ENCODE results near the gene TNNI3. TPM values are rescaled to one million over a fixed set of nuclear protein-coding genes. Genes with fewer than 3 reads are reported as not detected.
A peak's percentile ranks its signal among the peaks of the same experiment; 100 is the strongest.
"Not testable (repeated sequence)": the region's sequence is repeated elsewhere in the genome, so short reads cannot be mapped to it uniquely, and the experiment has no call there.

TNNI3 gene
- total RNA-seq, 1 donor from 2014 or later: 5.4 TPM

- Mint-ChIP-seq H3K9me3 (no peaks in the 10 kb centered on the region), H3K27ac (ENCODE audit: unreplicated experiment) (no peak overlapping the region), H3K36me3 (ENCODE audit: low read depth) (no peaks in the 10 kb centered on the region), H3K4me1 (peaks cover 6% of the 10 kb centered on the region), H3K4me3 (no peak overlapping the region), H3K27me3 (ENCODE audit: low read depth) (peaks cover 46% of the 10 kb centered on the region)
- peak; percentile 87 for DNase-seq (ENCODE audit: low read depth, low spot score)
- TF ChIP-seq, protein P1, sequence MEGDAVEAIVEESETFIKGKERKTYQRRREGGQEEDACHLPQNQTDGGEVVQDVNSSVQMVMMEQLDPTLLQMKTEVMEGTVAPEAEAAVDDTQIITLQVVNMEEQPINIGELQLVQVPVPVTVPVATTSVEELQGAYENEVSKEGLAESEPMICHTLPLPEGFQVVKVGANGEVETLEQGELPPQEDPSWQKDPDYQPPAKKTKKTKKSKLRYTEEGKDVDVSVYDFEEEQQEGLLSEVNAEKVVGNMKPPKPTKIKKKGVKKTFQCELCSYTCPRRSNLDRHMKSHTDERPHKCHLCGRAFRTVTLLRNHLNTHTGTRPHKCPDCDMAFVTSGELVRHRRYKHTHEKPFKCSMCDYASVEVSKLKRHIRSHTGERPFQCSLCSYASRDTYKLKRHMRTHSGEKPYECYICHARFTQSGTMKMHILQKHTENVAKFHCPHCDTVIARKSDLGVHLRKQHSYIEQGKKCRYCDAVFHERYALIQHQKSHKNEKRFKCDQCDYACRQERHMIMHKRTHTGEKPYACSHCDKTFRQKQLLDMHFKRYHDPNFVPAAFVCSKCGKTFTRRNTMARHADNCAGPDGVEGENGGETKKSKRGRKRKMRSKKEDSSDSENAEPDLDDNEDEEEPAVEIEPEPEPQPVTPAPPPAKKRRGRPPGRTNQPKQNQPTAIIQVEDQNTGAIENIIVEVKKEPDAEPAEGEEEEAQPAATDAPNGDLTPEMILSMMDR (conservative IDR thresholded peaks at IDR 0.05): peak; percentile 92
Observed at GRCh38 chr19:55160128-55160985, 2.8 kb upstream of the TNNI3 start.

DNA sequence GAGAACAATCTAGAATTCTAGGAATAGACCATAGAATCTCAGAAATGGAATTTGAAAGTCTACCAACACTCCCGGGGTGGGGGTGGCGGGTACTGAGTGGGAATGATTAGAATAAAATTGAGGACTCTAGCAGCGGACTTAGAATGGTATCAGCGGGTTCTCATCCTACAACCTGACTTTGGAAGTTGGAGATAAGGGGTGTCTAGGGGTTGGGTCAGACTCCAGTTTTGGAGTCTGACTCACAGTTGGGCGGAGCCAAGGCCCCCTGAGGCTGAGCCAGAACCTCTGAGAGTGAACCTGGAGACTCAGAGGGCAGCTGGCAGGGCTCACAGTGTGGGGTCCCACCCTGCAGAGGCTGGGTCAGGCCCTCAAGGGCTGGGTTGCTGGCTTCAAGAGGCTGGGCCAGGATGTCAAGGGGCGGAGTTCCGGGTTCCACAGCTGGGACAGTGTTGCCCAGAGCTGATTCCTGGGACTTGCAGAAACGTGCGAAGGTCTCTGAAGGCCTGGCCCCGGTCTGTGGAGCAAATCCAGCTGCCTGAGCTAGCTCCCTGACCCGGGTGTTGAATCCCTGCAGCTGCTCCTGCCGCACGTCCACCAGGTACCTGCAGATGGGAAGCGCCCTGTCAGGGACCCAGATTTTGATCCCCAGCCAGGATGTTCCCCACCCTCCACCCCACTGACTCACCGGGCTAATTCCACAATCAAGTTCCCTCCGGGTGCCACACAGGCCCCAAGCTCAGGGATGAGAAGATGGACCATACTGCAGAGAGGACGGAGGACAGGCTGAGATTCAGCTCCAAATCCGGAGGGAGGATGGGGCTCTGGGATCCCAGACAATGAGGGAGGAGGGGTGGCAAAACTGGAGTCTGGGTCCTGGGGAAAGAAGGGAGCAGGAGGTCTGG is 1.6 kb upstream of the TNNI3 start:
- no peaks in the 10 kb centered on the region for H3K36me3 Mint-ChIP-seq (ENCODE audit: low read depth)
- no peak for DNase-seq (ENCODE audit: low read depth, low spot score)
- no peak overlapping the region for H3K27ac Mint-ChIP-seq (ENCODE audit: unreplicated experiment)
- no peak overlapping the region for H3K4me3 Mint-ChIP-seq
- peaks cover 52% of the 10 kb centered on the region for H3K27me3 Mint-ChIP-seq (ENCODE audit: low read depth)
- H3K9me3 Mint-ChIP-seq: no peaks in the 10 kb centered on the region
- H3K4me1 Mint-ChIP-seq: peaks cover 6% of the 10 kb centered on the region
- TF ChIP-seq, protein P1 (conservative IDR thresholded peaks at IDR 0.05): no peak

- H3K4me3 Mint-ChIP-seq: no peak overlapping the region
- TF ChIP-seq, protein P1 (conservative IDR thresholded peaks at IDR 0.05): no peak
- H3K36me3 Mint-ChIP-seq (ENCODE audit: low read depth): no peaks in the 10 kb centered on the region
- DNase-seq (ENCODE audit: low read depth, low spot score): no peak
- H3K4me1 Mint-ChIP-seq: peaks cover 6% of the 10 kb centered on the region
- no peak overlapping the region for H3K27ac Mint-ChIP-seq (ENCODE audit: unreplicated experiment)
- H3K27me3 Mint-ChIP-seq (ENCODE audit: low read depth): peaks cover 52% of the 10 kb centered on the region
- no peaks in the 10 kb centered on the region for H3K9me3 Mint-ChIP-seq
Observed at GRCh38 chr19:55158423-55158822, 891 bp upstream of the TNNI3 start.

GRCh38 chr19:55156202-55157063 is 1.1 kb downstream of the TNNI3 start:
- H3K27me3 Mint-ChIP-seq (ENCODE audit: low read depth): peaks cover 61% of the 10 kb centered on the region
- H3K4me1 Mint-ChIP-seq: peaks cover 6% of the 10 kb centered on the region
- peaks cover 5% of the 10 kb centered on the region for H3K36me3 Mint-ChIP-seq (ENCODE audit: low read depth)
- peaks cover 6% of the 10 kb centered on the region for H3K9me3 Mint-ChIP-seq
- peak; percentile 76 for DNase-seq (ENCODE audit: low read depth, low spot score)
- TF ChIP-seq, protein P1 (conservative IDR thresholded peaks at IDR 0.05): no peak
- no peak overlapping the region for H3K27ac Mint-ChIP-seq (ENCODE audit: unreplicated experiment)
- peak overlapping the region; percentile 90 for H3K4me3 Mint-ChIP-seq

DNA sequence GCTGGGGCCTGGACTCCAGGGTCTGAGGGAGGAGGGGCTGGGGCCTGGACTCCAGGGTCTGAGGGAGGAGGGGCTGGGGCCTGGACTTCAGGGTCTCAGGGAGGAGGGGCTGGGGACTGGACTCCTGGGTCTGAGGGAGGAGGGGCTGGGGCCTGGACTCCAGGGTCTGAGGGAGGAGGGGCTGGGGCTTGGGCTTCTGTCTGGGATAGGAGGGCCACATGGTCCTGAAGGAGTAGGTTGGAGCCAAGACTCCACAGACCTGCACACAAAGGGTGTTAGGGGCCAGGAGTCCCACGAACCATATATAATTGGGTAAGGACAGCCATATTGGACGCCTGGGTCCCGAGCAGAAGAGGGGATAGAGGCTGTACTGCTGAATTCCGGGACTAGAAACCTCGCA is 1.7 kb downstream of the TNNI3 start:
- peaks cover 68% of the 10 kb centered on the region for H3K27me3 Mint-ChIP-seq (ENCODE audit: low read depth)
- H3K4me1 Mint-ChIP-seq: not testable (repeated sequence)

More for the DNA sequence above, 1.7 kb downstream of the TNNI3 start:
- DNase-seq (ENCODE audit: low read depth, low spot score); H3K27ac Mint-ChIP-seq (ENCODE audit: unreplicated experiment); H3K36me3 Mint-ChIP-seq (ENCODE audit: low read depth); H3K9me3 Mint-ChIP-seq: not testable (repeated sequence)
- peak overlapping the region; percentile 90 for H3K4me3 Mint-ChIP-seq
